Germinal center (tissue), 1 donor: Measurements from ENCODE around the gene NBL1.

Experiments
- DNase-seq: peaks from one replicate; pipeline ENCODE4 v3.0.0; 2012; ENCODE audit warnings: mixed read lengths, low spot score

NBL1 gene

DNA sequence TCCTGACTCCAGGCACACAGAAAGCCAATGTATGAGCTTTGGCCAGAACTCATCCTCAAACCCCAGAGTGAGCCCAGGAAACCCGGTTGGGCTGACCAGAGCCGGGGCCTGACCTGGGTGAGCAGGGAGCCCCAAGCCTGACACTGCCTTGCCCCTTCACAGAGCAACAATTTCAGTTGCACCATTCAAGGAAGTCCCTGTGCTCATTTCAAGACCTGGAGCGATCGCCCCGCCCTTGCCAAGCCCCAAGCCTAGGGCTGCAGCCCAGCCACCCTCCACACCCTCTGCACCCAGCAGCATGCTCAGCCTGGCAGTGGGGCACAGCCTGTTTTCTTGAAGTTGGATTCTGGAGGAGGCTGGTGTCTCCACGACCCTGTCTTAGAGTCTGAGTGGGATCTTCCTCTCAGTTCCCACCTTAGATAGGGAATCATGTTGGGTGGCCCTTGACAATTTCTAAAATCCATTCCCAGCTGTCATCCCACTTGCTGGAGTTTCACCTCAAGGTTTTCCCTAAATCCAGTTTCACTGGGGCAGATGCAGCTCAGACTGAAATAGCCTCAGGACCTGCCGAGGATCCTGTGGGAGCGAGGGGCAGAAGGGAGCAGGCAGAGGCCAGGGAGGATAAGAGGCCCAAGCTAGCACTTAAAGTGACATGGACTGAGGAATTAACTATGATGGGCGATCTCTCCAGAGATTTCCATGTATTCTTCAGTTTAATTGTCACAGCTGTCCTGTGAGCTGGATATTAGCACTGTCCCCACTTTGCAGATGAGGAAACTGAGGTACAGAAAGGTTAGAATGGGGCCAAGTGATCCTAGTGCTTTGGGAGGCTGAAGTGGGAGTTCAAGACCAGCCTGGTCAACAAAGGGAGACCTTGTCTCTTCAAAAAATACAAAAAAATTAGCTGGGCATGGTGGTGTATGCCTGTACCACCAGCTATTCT is 2.5 kb downstream of the NBL1 start:
- DNase-seq = no peak

DNA sequence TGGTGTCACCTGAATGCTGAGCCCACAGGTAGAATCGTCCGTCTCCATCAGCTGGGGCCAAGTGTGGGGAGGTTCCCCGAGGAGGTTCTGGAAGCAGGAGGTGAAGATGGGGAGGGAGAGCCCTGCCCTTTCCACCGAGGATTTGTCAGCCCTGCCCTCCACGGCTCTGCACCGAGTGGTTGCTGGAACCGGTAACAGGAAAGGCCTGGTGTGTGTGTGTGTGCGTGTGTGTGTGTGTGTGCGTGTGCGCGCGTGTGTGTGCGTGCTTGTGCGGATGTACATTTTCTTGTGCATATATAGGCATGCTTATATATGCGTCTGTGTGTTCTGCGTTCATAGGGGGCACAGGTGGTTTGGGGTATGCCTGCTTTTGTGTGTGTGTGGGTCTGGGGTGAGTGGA is 3.5 kb downstream of the NBL1 start:
- no peak for DNase-seq

DNA sequence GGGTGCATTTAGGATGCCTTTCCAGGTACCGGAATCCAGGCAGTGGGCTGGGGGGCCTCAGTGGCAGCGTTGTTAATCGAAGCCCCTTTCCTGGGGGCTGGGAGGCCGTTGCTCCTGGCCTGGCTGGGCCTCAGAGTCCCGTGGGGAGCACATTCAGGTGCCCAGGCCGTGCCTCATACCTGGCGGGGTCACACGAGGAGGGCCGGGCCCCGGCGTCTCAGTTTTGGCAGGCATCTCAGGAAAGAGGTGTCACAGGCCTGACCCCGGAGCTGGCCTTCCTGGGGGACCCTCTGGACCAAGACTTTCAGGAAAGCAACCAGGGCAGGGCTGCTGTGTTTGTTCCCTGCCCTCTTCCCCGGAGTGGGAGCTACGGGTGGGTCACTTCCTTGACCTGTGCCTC is 4.1 kb downstream of the NBL1 start:
- DNase-seq = no peak

DNA sequence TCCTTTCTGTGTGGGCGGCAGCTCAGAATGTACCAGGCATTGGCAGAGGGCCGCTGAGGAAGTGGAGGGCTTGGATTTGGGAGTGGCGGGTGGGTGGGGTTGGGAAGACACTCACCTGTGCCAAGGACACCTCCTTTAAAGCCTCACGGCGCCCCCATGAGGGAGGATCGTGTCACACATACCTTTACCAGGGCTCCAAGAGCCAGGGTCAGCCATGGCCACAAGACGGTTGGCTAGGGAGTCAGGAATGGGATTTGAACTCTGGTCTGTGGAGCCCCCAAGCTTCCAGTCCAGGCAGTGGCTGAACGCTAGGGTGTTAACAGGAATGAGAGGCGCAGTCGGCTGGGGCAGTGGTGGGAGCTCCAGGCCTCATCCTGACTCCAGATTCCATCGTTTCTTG is 4.6 kb downstream of the NBL1 start:
- DNase-seq = no peak

DNA sequence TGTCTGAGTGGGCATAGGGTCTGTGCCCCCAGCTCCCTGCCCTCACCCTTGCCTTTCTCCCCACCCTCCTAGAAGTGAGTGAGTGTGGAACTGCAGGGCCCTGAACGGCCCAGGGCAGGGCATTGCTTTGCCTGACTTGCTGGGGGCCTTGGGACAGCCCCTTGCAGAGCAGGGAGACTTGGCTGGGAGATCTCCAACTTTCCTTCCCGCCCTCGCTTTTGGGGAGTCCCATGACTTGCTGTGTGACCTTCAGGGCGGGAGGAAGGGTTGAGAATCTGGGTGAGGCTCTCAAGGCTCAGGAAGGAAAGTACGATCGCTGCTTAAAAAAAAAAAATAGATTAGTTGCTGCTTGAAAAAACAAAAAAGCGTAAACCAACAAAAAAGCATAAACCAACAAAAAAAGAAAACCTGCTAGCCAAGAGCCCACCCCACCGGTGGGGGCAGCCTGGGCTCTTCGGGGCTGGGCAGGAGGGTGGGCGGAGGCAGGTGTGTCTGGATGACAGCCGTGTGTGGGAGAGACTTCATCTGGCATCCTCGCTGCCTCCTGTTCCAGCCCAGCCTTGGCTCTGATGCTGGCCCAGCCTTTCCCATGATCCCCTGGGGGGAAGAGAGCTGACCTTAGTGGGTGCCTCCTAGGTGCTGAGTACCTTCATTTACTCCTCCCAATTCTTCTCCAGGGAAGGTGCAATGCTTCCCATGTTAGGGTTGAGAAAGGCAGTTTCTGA is 6.5 kb downstream of the NBL1 start:
- no peak for DNase-seq

DNA sequence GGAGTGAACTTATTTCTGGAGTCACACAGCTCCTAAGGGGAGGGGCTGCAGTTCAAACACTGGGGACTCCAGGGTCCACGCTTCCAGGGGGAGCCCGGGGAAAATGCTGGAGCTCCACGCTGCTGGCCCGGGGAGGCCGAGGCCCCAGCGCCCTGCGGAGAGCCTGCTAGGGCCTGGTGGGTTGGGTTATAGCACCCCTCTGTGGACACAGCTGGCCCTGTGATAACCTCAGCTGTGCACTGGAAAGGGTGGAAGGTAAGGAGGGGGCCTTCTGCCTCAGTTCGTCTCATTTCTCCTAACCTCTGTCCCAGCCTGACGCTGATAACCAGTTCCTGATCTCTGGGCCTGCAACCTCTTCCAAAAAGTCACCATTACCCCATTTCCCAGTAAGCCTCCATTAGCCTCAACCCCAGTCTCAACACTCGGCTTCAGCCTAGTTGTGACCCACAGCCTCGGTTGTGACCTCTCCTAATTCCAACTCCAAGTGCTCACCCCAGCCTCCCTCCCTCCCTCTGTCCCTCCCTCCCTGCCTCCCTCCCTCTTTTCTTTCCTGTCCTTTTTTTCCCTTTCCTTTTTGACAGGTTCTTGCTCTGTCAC is 7.1 kb downstream of the NBL1 start:
- DNase-seq = no peak

DNA sequence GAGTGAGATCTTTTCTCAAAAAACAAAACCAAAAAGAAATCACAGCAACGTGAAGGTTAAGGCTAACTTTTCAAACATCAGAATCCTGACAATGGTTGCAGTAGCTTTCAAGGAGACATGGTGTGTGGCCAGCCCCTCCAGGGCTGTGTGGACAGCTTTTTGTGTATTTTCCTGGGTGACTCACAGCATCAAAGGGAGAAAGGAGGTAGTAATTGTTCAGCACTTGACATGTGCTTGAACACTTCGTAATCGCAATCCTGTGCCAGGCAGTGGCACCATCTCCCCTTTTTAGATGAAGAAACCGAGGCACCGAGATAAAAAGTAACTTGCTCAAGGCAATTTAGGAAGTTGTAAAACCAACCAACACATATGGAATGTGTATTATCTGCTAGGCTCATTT is 10.3 kb downstream of the NBL1 start:
- DNase-seq = no peak

DNA sequence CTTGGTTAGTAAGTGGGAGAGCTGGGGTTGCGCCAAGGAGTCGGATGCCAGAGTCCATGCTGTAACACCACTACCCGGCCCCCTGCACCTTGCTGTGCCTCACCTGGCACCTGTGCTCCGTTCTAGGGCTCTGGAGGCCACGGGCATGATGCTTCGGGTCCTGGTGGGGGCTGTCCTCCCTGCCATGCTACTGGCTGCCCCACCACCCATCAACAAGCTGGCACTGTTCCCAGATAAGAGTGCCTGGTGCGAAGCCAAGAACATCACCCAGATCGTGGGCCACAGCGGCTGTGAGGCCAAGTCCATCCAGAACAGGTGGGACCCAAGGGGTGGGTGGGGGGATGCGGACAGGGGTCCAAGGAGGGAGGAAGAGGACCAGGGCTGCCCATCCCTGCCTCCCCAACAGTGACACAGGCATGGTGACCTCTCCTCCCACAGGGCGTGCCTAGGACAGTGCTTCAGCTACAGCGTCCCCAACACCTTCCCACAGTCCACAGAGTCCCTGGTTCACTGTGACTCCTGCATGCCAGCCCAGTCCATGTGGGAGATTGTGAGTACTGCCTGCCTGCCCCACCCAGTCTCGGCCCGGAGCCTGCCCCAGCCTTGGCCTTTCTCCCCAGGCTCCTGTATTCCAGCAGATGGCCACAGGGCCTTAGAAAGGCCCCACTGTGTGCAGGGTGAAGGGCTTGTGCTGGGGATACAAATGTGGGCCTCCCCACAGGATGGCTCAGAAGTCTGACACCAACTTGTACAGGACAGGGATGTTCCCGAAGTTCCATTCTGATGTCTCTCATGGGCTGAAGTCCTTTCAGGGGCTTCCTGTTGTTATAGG is 11.0 kb downstream of the NBL1 start:
- no peak for DNase-seq

DNA sequence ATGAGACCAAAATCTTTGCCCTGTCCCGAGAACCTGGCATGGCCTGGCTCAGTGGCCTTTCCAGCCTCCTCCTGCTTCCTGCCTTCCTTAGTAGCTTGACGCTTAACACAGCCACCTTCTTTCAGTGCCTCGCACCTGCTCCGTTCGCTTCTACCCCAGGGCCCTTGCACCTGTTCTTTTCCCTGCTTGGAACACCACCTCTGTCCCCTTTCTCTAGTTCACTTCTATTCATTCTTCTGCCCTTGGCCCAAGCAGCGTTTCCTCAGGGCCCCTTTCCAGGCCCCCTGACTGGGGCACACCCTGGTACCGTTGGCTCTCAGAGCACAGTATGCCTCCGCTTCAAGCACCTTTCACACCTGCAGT is 11.6 kb downstream of the NBL1 start:
- no peak for DNase-seq

DNA sequence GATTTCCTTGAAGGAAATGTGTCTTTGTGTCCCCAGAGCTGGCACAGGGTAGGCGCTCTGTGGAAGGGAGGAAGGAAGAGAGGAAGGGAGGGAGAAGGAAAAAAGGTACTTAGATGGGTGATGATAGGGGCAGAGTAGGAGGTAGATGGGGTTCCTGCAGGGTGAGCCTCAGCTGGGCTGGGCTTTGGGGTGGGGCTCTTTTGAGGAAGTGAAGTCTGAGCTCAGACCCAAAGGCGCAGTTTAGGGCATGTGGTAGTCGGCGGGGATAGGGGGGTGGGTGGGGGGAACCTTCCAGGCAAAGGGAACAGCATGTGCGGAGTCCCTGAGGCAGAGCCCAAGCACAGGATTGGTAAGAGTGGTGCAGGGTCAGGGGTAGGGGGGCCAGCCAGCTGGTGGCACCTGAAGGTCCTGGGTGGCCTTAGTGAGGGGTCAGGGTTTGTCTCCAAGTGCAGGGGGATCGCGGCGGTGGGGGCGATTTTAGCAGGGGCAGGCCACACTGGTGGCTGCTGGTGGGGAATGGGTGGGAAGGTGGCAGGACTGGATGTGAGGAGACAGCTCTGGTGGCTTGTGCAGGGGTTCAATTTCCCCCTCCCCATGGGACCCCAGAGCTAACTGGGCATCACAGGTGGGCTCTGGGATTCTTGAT is 12.1 kb downstream of the NBL1 start:
- no peak for DNase-seq

DNA sequence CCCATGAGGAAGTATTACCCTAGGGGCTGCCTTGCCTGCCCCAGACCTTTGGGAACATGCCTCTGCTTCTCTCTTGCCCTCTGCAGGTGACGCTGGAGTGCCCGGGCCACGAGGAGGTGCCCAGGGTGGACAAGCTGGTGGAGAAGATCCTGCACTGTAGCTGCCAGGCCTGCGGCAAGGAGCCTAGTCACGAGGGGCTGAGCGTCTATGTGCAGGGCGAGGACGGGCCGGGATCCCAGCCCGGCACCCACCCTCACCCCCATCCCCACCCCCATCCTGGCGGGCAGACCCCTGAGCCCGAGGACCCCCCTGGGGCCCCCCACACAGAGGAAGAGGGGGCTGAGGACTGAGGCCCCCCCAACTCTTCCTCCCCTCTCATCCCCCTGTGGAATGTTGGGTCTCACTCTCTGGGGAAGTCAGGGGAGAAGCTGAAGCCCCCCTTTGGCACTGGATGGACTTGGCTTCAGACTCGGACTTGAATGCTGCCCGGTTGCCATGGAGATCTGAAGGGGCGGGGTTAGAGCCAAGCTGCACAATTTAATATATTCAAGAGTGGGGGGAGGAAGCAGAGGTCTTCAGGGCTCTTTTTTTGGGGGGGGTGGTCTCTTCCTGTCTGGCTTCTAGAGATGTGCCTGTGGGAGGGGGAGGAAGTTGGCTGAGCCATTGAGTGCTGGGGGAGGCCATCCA is 12.8 kb downstream of the NBL1 start:
- no peak for DNase-seq

DNA sequence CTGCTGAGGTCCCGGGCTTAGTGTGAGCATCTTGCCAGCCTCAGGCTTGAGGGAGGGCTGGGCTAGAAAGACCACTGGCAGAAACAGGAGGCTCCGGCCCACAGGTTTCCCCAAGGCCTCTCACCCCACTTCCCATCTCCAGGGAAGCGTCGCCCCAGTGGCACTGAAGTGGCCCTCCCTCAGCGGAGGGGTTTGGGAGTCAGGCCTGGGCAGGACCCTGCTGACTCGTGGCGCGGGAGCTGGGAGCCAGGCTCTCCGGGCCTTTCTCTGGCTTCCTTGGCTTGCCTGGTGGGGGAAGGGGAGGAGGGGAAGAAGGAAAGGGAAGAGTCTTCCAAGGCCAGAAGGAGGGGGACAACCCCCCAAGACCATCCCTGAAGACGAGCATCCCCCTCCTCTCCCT is 13.4 kb downstream of the NBL1 start:
- no peak for DNase-seq

DNA sequence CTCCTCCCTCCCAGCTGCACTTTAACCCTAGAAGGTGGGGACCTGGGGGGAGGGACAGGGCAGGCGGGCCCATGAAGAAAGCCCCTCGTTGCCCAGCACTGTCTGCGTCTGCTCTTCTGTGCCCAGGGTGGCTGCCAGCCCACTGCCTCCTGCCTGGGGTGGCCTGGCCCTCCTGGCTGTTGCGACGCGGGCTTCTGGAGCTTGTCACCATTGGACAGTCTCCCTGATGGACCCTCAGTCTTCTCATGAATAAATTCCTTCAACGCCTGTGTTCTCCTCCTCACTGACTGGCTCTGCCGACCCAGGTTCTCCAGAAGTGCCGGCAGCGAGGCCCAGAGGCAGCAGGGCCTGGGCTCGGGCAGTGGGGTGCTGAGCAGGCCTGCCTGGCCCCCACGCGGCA is 14.1 kb downstream of the NBL1 start:
- no peak for DNase-seq

DNA sequence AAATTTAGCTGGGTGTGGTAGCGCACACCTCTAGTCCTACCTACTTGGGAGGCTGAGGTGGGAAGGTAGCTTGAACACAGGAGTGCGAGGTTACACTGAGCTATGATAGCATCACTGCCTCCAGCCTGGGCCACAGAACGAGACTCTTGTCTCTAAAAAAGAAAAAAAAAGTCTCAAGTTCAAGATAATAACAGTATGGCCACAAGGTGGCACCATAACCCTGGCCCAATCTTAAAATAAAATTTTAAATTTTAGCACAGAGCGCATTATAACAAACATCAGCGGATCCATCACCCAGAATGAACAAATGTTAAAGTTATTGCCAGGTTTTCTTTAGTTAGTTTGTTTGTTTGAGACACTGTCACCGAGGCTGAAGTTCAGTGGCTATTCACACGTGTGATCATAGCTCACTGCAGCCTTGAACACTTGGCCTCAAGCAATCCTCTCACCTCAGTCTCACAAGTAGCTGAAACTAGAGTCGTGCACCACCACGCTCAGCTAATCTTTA is 17.7 kb downstream of the NBL1 start:
- no peak for DNase-seq

DNA sequence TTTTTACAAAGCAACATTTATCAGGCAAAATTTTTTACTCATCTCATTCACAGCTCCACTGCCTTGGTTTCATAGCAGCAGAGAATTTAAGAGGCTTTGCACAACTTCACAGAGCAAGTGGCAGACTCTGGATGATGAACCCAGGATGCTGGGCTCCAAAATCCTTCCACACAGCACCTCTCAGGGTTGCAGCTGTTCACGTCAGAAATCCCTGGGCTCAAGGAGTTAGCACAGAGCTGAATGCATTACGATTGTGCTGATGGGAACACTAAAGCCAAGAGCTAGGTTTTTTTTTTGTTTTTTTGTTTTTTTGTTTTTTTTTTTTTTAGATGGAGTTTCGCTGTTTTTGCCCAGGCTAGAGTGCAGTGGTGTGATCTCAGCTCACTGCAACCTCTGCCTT is 18.2 kb downstream of the NBL1 start:
- DNase-seq = no peak

DNA sequence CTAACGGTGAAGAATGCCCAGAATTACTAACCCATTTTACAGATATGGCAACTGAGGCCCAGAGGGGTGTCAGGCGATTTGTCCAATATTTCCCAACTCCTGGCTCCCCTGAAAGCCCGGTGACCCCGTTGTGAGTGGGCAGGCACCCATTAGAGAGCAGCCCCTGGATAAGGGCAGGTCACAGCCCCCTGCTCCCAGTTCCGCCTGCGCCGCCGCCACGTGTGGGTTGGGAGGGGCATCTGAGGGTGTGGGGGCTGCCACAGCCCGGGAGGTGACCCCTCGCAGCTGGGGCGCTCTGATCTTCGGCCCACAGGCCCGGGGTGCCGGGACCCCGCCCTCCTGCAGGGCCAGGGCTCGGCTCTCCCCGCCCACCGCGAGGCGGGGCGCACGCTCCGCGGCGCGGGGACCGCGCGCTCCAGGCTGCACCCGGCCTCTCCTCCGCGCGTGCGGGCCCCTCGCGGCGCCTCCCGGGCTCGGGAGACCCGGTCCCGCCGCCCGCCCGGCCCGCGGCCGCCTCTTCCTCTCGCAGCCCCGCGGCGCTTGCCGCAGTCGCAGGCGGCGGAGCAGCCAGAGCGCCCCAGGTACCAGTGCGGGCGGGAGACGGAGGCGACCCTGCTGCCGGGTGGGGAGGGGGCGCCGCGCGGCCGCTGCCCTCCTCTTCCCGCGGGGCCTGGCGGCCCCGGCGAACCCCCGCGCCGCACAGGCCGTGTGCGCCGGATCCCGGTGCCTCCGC is 20.5 kb downstream of the NBL1 start, which contains the start of gene HTR6:
Gene HTR6, plus strand, starts transcription at position 423 of the 733 bp plus-strand sequence. CDS start 879 bp downstream, outside the sequence.
- peak; percentile 48 for DNase-seq

DNA sequence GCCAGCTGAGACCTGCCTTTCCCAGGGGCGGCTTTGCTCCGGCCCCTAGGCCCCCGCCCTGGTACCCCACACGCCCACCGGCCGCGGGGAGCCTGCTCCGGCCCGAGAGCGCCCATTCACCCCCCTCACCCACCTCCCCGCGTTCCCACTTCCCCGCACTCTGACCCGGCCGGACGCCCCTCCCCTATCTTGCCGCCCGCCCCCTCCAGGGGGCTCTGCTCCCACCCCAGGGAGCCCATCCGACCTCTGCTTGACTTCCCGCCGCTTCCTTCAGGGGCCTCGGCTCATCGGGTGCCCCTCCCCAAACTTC is 21.0 kb downstream of the NBL1 start:
- no peak for DNase-seq

DNA sequence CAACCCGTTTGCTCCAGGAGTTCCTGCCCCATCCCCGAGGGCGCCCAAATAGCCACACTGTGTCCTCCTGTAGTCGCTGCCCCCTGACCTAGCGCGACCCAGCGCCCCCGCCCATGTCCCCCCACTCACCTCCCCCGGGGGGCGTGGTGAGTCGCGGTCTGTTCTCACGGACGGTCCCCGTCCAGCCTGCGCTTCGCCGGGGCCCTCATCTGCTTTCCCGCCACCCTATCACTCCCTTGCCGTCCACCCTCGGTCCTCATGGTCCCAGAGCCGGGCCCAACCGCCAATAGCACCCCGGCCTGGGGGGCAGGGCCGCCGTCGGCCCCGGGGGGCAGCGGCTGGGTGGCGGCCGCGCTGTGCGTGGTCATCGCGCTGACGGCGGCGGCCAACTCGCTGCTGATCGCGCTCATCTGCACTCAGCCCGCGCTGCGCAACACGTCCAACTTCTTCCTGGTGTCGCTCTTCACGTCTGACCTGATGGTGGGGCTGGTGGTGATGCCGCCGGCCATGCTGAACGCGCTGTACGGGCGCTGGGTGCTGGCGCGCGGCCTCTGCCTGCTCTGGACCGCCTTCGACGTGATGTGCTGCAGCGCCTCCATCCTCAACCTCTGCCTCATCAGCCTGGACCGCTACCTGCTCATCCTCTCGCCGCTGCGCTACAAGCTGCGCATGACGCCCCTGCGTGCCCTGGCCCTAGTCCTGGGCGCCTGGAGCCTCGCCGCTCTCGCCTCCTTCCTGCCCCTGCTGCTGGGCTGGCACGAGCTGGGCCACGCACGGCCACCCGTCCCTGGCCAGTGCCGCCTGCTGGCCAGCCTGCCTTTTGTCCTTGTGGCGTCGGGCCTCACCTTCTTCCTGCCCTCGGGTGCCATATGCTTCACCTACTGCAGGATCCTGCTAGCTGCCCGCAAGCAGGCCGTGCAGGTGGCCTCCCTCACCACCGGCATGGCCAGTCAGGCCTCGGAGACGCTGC is 21.7 kb downstream of the NBL1 start:
- DNase-seq = no peak

DNA sequence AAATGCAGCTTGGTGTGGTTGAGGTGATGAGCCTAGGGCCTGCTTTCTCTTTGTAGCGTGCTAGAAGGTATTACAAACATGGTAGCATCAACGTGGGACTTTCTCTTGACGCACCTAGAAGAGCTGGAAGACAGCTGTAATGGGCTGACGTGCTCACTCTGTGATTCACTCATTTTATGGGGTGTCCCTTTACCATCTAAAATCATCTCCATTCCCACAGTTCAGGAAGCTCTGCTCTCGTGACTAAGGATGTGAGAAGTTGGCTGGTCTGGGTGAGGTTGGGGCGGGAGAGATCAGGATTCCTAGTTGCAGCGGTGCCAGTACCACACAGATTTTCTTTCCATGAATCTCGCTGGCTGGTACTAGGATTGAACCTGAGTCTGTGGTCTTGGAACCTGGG is 24.8 kb downstream of the NBL1 start:
- no peak for DNase-seq
